ENCODE measurements around the gene SGCB.

The SGCB gene

DNA sequence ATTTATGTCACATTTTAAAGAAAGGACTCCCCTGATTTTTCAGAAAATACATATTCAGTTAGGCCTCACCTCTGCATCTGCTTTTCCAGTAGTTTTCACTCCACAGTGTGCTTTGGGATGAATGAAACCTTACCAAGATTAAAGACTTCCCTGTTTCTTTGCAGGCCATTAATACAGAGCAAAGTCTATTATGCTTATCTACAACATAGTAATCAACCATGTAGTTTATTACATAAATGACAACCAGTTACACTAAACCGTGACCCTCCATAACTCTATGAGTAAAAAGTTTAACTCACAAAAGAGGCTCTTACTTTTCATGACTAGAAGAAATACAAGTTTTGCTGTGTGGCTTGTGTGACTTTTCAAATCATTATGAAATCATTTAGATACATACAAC lies 20.3 kb downstream of the SGCB start:
- DNase-seq: no peak

DNA sequence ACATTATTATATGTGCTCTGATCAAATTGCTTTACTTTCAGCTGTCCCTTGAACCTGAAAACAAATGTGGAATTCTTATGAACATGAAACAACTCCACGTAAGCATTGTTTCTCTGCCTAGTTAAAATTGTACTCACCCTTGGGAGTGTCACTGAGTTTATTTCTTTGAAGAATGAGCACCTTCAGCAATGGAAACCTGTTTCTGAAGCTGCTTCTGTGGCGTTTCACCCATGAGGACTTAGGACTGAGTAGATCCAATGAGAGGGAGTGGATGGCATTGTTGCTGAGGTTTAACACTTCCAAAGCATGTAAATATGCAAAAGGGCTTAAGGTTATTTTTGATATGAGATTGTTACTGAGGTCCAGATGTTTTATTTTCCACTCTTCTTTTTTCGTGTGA lies 21.1 kb downstream of the SGCB start:
- no peak for DNase-seq

DNA sequence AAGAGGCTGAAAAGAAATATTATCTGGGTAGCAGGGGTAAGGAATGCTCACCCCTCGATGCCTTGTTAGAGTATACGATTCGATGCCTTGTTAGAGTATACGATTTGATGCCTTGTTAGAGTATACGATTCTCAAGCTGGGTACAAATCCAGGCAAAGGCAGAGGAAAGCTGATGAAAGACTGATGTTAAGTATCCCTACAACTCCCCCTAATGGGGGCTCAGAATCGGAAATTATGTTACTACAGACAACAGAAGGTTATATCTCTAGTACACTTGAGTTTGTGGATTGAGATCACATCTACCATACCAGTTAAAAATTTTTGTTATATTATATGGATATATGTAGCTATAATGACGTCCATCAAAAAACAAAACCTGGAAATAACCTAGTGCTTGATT lies 22.7 kb downstream of the SGCB start:
- DNase-seq: peak in 1 of 2 experiments; percentile 17

DNA sequence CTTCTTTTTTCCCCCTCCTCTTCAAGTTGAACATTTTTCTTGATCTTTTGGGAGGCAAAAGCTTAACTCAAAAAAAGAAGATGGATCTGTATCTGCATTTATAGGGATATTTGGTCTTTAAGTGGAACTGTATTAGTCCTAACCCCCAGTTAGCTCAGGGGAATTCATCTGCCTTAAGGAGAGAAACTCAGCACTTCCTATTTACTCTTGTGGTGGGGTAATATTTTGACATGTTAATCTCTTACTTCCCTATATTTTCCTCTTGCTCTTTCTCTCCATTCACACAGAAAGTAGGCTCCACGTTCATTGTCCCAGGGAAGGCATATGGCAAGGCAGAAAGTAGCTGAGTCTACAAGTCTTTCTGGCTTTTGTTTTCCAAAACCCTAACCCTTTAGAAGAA lies 23.2 kb downstream of the SGCB start:
- DNase-seq: no peak

DNA sequence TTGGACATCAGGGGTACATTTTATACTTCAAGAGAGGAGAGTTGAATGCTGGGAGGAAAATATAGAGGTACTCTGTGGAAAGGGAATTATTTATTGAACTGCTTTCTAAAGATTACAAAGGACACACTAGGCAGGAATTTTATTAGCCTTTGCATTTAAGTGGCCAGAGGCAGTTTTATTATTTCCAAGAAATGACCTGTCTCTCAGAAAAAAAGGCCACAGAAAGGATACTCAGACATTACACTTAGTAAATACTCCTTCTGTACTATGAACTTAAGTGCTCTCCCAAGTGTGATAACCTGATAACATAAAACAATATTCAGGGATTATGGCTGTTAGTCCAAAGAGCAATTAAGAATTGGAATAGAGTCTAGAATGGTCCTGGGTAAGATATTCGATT lies 25.4 kb downstream of the SGCB start:
- DNase-seq: no peak

DNA sequence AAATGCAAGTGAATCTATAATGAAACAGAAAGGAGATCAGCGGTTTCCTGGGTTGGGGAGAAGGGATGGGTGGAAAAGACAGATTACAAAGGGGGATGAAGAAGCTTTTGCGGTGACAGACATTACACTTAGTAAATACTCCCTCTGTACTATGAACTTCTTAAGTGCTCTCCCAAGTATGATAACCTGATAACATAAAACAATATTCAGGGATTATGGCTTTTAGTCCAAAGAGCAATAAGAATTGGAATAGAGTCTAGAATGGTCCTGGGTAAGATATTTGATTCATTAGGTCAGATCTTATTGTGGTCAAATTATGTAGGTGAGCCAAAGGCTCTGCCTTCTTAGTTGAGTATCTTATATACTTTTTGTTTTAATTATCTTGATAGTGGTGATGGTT lies 27.1 kb downstream of the SGCB start:
- no peak for DNase-seq

DNA sequence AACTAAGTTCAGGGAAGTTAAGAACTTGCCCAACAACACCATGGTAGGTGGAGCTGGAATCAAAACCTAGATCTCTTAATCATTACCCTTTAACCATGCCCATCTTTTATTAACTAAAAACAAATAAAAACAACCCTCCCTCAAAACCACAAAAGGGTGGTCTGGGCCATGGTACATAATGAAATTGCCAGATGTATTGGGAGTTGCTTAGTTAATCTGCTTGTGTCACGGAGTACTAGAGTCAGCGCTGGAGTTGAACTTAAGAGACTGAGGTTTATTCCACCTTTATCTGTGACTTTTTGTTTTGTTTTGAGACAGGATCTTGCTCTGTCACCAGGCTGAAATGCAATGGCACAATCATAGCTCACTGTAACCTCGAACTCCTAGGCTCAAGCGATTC lies 31.2 kb downstream of the SGCB start:
- DNase-seq: no peak

DNA sequence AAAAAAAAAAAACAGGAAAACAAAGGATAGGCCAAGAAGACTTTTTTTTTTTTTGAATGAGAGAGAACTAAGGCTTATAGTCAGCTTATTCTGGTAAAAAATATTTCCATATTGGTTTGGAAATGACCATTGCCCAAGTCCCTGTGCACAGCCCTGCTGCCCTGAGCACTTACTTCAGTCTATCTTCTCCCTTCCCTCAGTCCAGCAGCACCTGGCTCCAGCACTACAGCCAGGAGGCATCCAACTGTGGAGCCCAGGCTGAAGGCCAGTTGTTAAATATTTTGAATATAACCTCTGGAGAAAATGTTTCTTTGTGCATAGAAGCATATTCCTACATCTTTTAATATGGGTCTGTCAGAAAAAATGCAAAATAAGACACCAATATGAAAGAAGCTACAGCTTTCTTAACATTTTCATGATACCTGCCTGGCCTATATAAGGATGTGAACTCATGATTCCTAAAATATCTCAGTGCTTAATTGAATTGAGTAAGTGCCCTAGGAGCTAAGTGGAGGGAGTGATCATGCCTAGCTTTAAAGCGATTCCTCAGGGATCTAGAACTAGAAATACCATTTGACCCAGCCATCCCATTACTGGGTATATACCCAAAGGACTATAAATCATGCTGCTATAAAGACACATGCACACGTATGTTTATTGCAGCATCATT lies 32.4 kb downstream of the SGCB start:
- DNase-seq: no peak

DNA sequence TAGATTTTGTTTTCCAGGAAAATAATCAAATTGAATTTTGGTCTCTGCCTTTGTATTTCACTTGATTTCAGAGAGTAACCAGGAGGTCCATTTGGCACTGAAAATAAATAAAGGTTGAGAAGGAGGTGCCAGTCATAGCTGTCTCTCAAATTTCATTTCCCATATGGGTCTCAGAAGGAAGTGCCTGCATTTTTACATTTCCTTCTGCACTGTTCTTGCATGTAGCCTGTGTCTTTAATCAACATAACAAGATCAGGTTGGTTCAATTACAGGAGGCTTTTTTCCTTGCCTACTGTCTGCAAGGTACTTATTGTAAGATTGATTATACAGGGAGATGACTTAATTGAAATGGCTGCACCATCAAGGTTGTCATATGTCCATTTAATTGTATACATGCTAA lies 33.7 kb downstream of the SGCB start:
- no peak for DNase-seq

DNA sequence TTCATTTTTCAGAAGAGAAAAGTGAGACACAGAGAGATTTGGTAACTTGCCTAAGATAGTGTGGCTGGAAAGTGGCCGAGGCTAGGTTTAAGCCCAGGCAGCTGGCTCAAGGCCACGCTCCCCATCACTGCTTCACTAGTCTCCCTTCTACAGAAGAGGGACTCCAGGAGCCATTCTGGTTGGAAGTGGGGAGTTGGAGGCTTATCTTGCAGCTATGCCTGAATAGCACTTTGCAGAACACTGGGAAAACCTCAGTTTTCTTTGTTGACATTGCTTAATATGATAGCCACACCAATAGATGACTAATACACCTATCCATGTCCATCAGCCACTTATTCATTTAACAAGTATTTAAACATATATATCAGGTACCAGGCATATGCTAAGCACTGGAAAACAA lies 36.5 kb downstream of the SGCB start:
- no peak for DNase-seq

DNA sequence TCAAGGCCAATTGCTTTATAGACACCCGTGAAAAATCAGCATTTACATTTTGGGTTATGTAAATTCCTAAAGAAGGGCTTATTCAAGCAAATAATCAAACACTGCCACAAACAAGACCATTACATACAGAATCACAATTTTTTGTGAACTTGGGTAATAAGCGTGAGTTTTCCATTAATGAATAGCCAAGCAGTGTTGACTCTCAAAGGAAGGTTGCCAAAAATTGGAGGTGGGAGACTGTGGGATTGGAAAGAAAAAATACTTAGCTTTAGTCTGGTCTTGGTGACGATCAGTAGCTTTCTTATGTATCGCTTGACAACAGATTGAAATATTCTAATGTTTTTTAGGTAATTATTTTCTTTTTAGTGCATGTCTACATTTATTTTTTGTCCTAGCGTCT lies 38.8 kb downstream of the SGCB start:
- DNase-seq: no peak

DNA sequence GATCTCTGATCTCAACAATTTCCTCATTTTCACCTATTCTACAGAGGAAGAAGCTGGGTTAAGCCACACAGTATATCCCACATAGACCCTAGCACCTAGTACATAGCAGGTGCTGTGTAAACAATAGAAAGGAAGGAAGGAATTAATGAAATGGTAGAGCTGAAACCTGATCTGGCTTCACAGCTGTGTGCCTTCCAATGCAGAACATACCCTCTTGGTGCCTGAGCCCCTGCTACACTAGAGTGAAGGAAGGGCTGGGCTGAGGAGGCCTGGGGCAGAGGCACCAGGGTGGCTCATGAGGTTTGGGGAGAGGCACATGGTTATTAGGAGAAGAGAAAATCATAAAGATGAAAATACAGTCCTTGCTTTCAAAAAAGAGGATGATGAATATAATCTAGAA lies 39.3 kb downstream of the SGCB start:
- DNase-seq: no peak

DNA sequence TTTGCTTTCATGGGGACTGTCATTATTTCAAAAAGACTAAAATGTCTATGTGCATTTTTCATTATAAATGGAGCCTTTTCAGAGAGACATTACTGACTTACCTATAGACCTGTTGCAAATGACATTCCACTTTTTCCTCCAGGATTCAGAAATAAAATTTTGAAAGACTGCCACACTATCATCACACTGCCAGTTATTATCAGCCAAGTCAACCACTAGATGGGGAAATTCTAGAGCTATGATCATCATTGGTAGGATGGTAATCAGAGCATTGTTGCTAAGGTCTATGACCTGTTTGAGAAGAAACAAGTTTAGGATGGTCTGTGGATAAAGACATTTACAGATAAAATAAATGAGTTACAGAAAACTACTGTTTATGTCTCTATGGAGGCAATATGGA lies 40.5 kb downstream of the SGCB start:
- DNase-seq: no peak

DNA sequence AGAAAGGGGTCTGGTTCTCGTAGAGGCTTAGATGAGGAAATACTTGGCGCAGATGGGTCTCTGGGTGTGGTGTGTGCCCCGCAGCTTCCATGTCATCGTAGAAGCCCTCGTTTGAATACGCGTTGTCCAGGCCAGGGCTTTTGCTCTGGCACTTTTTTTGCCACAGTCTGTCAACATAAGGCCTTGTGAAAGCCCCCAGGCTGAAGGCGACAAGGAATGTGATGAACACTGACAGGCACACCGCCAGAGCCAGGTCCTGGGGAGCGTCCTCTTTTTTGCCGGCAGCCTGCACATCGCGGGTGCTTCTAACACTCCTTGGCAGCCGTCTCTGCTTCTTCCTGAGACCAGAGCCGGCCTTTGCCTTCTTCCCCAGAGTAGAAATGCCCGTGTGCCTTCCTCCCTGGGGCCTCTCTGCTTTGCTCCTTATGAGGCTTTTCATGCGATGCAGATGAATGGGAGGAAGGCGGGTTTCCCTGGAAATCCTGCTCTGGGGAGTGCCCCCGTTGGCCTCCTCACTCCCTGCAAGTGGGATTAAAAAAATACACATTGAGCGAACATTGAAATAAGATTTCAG lies 42.4 kb downstream of the SGCB start:
- DNase-seq: no peak
